Measurements from ENCODE around the gene FAM222A.

- TF ChIP-seq CTCF (IDR thresholded peaks at IDR 0.05) (no peak), EP300 (IDR thresholded peaks at IDR 0.05; ENCODE audit: low read depth) (no peak)
These were observed 19.7 kb upstream of the FAM222A start for GRCh38 chr12:109693653-109694600.
